ENCODE measurements around the gene MYF6. TPM values are rescaled to one million over a fixed set of nuclear protein-coding genes. Genes with fewer than 3 reads are reported as not detected.

MYF6 gene
- not detected in 2 replicates for total RNA-seq

DNA sequence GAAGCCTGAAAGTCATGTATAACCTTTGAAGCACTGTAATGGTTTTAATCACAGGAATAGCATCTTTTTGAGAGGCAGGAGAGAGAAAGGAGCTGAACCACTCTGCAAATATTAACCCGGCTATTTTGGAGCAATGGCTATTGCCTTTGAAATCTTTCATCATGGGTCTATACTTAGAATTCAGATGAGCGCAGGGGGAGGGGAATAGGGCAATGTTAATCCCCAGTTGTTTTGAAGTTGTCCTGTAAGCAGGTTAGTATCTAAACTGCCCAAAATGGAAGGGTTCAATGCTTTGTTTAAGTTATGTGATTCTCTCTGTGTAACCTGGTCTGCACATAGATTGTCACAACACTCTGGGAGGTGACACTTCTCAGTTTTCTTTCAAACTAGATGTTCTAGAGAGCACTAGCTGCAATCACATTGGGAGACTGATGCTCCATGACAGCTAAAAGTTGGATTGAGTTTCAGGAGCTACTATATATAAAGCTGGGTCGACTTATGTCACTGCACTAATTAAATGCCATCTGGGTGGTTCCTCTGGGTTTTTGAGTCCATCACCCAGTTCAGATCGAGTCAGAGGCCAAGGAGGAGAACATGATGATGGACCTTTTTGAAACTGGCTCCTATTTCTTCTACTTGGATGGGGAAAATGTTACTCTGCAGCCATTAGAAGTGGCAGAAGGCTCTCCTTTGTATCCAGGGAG, at the start of gene MYF6:
Gene MYF6 (plus strand): TSS at position 509 of the 704 bp plus-strand sequence. CDS start 86 bp downstream, at position 595.

DNA sequence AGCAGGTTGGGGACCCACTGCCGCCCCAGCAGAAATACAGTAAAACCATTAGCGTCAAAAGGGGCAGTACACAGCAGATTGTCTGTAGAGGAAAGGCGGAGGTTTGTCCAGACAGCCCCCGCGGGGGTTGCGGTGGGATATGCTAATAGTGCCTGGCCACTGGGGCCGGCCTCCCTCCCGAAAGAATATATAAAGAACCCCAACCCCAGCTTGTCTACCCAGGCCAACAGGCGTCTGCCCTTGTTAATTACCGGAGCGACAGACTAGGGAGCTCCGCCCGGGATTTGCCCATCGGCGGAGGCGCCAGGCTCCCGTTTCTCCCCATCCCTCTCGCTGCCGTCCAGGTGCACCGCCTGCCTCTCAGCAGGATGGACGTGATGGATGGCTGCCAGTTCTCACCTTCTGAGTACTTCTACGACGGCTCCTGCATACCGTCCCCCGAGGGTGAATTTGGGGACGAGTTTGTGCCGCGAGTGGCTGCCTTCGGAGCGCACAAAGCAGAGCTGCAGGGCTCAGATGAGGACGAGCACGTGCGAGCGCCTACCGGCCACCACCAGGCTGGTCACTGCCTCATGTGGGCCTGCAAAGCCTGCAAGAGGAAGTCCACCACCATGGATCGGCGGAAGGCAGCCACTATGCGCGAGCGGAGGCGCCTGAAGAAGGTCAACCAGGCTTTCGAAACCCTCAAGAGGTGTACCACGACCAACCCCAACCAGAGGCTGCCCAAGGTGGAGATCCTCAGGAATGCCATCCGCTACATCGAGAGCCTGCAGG, 9.4 kb downstream of the MYF6 start, which contains the start of gene MYF5:
Gene MYF5 (plus strand): TSS at position 217 of the 774 bp plus-strand sequence. CDS start 152 bp downstream, at position 369.

Other genes with a start within 250 kb of the MYF6 start
- not detected in 2 replicates for gene MYF5, start 9.3 kb downstream of the MYF6 start, total RNA-seq
- 0.05 and 0.07 TPM in 2 replicates for gene LIN7A, start 230.3 kb downstream of the MYF6 start, total RNA-seq

Data from mammary microvascular endothelial cell (primary cell).